ENCODE data around the gene AMH.

The AMH gene

GRCh38 chr19:2273356-2274184 is 24.4 kb downstream of the AMH start (continued):
- peak; percentile 98 for TF ChIP-seq ZBTB11 (tag by site-specific recombination; conservative IDR thresholded peaks at IDR 0.05; ENCODE audit: low read depth)
- 0 out of 2 replicates have a peak, but pooled peaks have one; percentile 64 for TF ChIP-seq ZFP69B (tag by site-specific recombination; IDR thresholded peaks at IDR 0.05)
- no peak for TF ChIP-seq ZNF202 (tag by site-specific recombination; IDR thresholded peaks at IDR 0.05; ENCODE audit: borderline replicate concordance)
- TF ChIP-seq ZBTB26 (tag by site-specific recombination; optimal IDR thresholded peaks at IDR 0.05): peak; percentile 61
- TF ChIP-seq ZNF311 (tag by site-specific recombination; IDR thresholded peaks at IDR 0.05; ENCODE audit: borderline replicate concordance): no peak
- no peak for TF ChIP-seq ZBTB1 (tag by site-specific recombination; IDR thresholded peaks at IDR 0.05)
- no peak for TF ChIP-seq ATF2 (tag by site-specific recombination; IDR thresholded peaks at IDR 0.05; ENCODE audit: low read depth)
- TF ChIP-seq ZNF37A (tag by site-specific recombination; IDR thresholded peaks at IDR 0.05): no peak
- TF ChIP-seq ZNF555 (tag by site-specific recombination; conservative IDR thresholded peaks at IDR 0.05): no peak
- no peak for TF ChIP-seq ZNF626 (tag by site-specific recombination; IDR thresholded peaks at IDR 0.05)
- TF ChIP-seq ZNF704 (tag by site-specific recombination; IDR thresholded peaks at IDR 0.05): no peak
- peak; percentile 79; the same call in 1 of the 2 replicates for TF ChIP-seq ZNF792 (tag by site-specific recombination; IDR thresholded peaks at IDR 0.05)
- TF ChIP-seq ZNF843 (tag by site-specific recombination; IDR thresholded peaks at IDR 0.05): peak; percentile 79
- TF ChIP-seq ZNF350 (tag by site-specific recombination; IDR thresholded peaks at IDR 0.05): no peak
- no peak for TF ChIP-seq ZNF791 (tag by site-specific recombination; IDR thresholded peaks at IDR 0.05)
- no peak for TF ChIP-seq ZNF133 (tag by site-specific recombination; IDR thresholded peaks at IDR 0.05)
- TF ChIP-seq ZNF239 (tag by site-specific recombination; IDR thresholded peaks at IDR 0.05): no peak
- TF ChIP-seq ZNF302 (tag by site-specific recombination; IDR thresholded peaks at IDR 0.05; ENCODE audit: low read depth): no peak
- TF ChIP-seq ZNF433 (tag by site-specific recombination; IDR thresholded peaks at IDR 0.05; ENCODE audit: low read depth): no peak
- peak; percentile 75 for TF ChIP-seq ZNF629 (tag by site-specific recombination; IDR thresholded peaks at IDR 0.05)
- TF ChIP-seq ZNF354C (tag by site-specific recombination; IDR thresholded peaks at IDR 0.05; ENCODE audit: borderline replicate concordance, low read depth): no peak
- TF ChIP-seq ZSCAN23 (tag by site-specific recombination; IDR thresholded peaks at IDR 0.05): no peak
- no peak for TF ChIP-seq ZNF585B (tag by site-specific recombination; IDR thresholded peaks at IDR 0.05)
- TF ChIP-seq REST (tag by site-specific recombination; IDR thresholded peaks at IDR 0.05): 0 out of 2 replicates have a peak, but pooled peaks have one; percentile 14
- TF ChIP-seq GLIS2 (tag by site-specific recombination; IDR thresholded peaks at IDR 0.05): peak; percentile 97
- peak; percentile 94 for TF ChIP-seq ZNF423 (tag by site-specific recombination; IDR thresholded peaks at IDR 0.05)

Data from HEK293 (cell line).